RWPE1 (cell line): Measurements from ENCODE around the gene FUBP3.
A peak's percentile ranks its signal among the peaks of the same experiment; 100 is the strongest.
"Not testable (repeated sequence)": the region's sequence is repeated elsewhere in the genome, so short reads cannot be mapped to it uniquely, and the experiment has no call there.

Experiments used
- CTCF ChIA-PET: fragments of 350-600 bp; sonication (Branson Sonifier 250); formaldehyde crosslinking; extraction: SDS; loops from one replicate; lab custom pipeline; 2021; lab: Yijun Ruan, JAX
- POLR2A ChIA-PET: fragments of 400-600 bp; formaldehyde crosslinking; extraction: SDS; loops from one replicate; lab custom pipeline; 2020; ENCODE audit warnings: antibody characterized with exemption; ENCODE audit not compliant: low non-redundant PET; lab: Yijun Ruan, JAX
- DNase-seq: peaks from one replicate; pipeline ENCODE4 v3.0.0; 2012; ENCODE audit warnings: low spot score
- H3K27ac ChIP-seq: fragments of 450-650 bp; 2 replicates; pipeline ENCODE4 v1.5.1; 2017
- TF ChIP-seq, protein P1 (sequence below): fragments of 450-650 bp; conservative IDR thresholded peaks from 2 replicates; pipeline ENCODE4 v1.5.1; 2017; ENCODE audit warnings: low read depth, mild to moderate bottlenecking

FUBP3 gene

GRCh38 chr9:130555061-130555460 lies 24.3 kb upstream of the FUBP3 start:
- TF ChIP-seq, protein P1, sequence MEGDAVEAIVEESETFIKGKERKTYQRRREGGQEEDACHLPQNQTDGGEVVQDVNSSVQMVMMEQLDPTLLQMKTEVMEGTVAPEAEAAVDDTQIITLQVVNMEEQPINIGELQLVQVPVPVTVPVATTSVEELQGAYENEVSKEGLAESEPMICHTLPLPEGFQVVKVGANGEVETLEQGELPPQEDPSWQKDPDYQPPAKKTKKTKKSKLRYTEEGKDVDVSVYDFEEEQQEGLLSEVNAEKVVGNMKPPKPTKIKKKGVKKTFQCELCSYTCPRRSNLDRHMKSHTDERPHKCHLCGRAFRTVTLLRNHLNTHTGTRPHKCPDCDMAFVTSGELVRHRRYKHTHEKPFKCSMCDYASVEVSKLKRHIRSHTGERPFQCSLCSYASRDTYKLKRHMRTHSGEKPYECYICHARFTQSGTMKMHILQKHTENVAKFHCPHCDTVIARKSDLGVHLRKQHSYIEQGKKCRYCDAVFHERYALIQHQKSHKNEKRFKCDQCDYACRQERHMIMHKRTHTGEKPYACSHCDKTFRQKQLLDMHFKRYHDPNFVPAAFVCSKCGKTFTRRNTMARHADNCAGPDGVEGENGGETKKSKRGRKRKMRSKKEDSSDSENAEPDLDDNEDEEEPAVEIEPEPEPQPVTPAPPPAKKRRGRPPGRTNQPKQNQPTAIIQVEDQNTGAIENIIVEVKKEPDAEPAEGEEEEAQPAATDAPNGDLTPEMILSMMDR = no peak
- ChIA-PET CTCF (interaction anchor here (0.6 to 1.9 kb wide), 2 partner anchors 18 to 624 kb away, joined by 3 to 5 read pairs; no protein-coding TSS in a partner anchor), POLR2A (no interaction called here)
- H3K27ac ChIP-seq = no peak overlapping the region
- DNase-seq = no peak

DNA sequence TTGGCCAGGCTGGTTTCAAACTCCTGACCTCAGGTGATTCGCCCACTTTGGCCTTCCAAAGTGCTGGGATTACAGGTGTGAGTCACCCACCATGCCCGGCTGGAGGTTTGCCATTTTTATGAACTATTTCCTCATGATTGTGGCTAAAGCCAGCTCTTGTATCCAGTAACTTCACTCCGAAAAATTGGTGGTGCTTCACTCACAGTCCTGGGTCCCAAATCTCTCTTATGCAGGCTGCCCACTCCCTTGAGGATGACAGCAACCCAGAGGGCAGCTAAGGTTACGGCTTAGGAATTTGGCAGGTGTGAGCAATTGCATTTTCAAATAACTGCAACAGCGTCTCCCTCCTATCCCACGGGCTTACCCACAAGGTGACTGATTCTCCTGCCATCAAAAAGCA lies 23.4 kb upstream of the FUBP3 start:
- peak overlapping the region; percentile 58 for H3K27ac ChIP-seq
- peak; percentile 64 for DNase-seq
- ChIA-PET POLR2A (no interaction called here), CTCF (interaction anchor here (0.6 to 1.9 kb wide), 3 partner anchors 19 to 110 kb away, joined by 3 to 5 read pairs (median 4); no protein-coding TSS in a partner anchor)
- TF ChIP-seq, protein P1 = no peak

DNA sequence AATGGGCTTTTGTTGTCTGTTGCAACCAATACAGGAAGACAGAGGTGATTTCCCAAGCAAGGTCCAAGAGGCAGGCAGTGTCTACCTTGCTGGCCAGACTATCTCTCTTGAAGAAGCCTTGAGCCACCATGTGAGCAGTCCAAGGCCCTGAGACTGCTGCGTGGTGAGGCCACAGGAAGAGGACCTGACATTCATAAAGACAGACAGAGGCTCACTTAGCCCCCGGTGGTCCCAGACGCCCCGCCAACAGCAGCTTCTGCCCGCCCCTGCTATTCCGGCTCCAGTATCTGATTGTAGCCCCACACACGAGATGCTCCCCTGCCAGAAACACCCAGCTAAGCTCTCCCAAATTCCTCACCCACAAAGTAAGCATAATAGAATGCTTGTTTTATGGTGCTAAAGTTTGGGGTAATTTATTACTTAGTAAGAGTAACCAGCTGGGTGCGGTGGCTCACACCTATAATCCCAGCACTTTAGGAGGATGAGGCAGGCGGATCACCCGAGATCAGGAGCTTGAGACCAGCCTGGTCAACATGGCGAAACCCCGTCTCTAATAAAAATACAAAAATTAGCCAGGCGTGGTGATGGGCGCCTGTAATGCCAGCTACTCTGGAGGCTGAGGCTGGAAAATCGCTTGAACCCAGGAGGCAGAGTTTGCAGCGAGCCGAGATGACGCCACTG lies 22.8 kb upstream of the FUBP3 start:
- ChIA-PET CTCF (interaction anchor here (0.6 to 0.8 kb wide), 3 partner anchors 24 to 76 kb away, joined by 3 to 6 read pairs (median 3); no protein-coding TSS in a partner anchor), POLR2A (no interaction called here)
- no peak for DNase-seq
- peak overlapping the region; percentile 58 for H3K27ac ChIP-seq
- TF ChIP-seq, protein P1 = no peak

GRCh38 chr9:130557077-130557468 lies 22.3 kb upstream of the FUBP3 start:
- no peak for DNase-seq
- TF ChIP-seq, protein P1 = no peak
- ChIA-PET CTCF (interaction anchor here (0.6 to 0.7 kb wide), 2 partner anchors 70 to 76 kb away, joined by 3 to 6 read pairs; no protein-coding TSS in a partner anchor), POLR2A (no interaction called here)
- H3K27ac ChIP-seq = no peak overlapping the region

- ChIA-PET POLR2A (no interaction called here), CTCF (no interaction called here)
- DNase-seq = peak; percentile 82
- TF ChIP-seq, protein P1 = no peak
- peak overlapping the region; percentile 48 for H3K27ac ChIP-seq
Observed at GRCh38 chr9:130561056-130561455, 18.3 kb upstream of the FUBP3 start.

DNA sequence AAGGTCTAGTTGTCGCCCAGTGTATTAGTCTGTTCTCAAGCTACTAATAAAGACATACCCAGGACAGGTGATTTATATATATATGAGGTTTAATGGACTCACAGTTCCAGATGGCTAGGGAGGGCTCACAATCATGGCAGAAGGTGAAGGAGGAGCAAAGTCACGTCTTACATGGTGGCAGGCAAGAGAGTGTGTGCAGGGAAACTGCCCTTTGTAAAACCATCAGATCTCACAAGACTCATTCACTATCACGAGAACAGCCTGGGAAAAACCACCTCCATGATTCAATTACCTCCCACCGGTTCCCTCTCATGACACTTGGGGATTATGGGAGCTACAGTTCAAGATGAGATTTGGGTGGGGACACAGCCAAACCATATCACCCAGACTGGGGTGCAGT lies 16.9 kb upstream of the FUBP3 start:
- H3K27ac ChIP-seq, CTCF ChIA-PET, POLR2A ChIA-PET, DNase-seq: not testable (repeated sequence)

DNA sequence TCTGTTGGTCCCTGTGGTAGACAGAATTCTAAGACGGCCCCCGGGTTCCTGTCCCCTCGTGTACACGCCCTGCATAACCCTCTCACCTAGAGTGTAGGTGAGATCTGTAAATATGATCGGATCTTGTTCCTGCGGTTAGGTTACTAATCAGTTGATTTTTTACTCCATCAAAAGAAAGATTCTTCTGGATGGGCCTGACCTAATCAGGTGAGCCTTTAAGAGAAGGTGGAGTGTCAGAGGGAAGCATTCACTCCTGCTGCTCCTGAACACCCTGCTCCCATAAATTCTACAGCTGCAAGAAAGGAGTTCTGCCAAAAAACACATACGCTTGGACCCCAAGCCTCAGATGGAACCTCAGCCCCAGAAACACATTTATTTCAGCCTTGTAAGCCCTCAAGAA lies 15.6 kb upstream of the FUBP3 start:
- ChIA-PET POLR2A (no interaction called here), CTCF (interaction anchor here (0.6 kb wide), 1 partner anchor 16 kb away, joined by 4 read pairs; no protein-coding TSS in a partner anchor)
- no peak overlapping the region for H3K27ac ChIP-seq
- TF ChIP-seq, protein P1 = no peak
- no peak for DNase-seq
